ENCODE data around the gene ADRA2B.

DNA sequence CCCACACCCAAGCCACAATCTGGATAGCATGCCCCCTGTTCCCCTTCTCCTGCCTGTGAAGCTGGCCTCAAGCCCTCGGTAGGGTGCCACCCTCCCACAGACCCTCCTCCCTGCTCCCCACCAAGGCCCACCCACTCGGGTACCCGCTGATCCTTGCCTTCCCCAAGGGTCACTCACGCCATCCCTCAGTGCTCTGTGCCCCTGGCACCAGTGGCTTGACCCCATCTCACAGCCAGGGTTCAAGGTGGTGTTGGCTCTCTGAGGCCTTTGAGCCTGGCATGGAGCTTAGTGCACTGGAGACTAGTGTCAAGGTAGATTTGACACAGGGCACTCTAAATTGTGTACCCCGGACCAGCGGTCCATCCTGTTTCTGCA lies 11.9 kb downstream of the ADRA2B start:
- TF ChIP-seq ZNF274 (IDR thresholded peaks at IDR 0.05; ENCODE audit: low read depth, low read length) (no peak), YY1 (IDR thresholded peaks at IDR 0.05; ENCODE audit: insufficient read depth, insufficient read length) (no peak)

Measured in NT2/D1 (cell line).